Ishikawa (cell line): ENCODE measurements around the gene SLC25A26.

Experiments used
- CEBPB ChIP-seq: IDR thresholded peaks from 2 replicates; pipeline ENCODE4 v1.6.1; 2012
- CREB1 ChIP-seq: IDR thresholded peaks from 2 replicates; pipeline ENCODE4 v1.6.1; 2012; ENCODE audit warnings: low read depth
- EGR1 ChIP-seq: IDR thresholded peaks from 2 replicates; pipeline ENCODE4 v1.6.1; 2012
- EP300 ChIP-seq: IDR thresholded peaks from 2 replicates; pipeline ENCODE4 v1.6.1; 2012; ENCODE audit warnings: borderline replicate concordance
- FOXM1 ChIP-seq: IDR thresholded peaks from 2 replicates; pipeline ENCODE4 v1.6.1; 2012; ENCODE audit warnings: low read depth, borderline replicate concordance
- MAX ChIP-seq: IDR thresholded peaks from 2 replicates; pipeline ENCODE4 v1.6.1; 2012
- NFIC ChIP-seq: IDR thresholded peaks from 2 replicates; pipeline ENCODE4 v1.6.1; 2012
- RAD21 ChIP-seq: IDR thresholded peaks from 2 replicates; pipeline ENCODE4 v1.6.1; 2012; ENCODE audit warnings: low read depth
- REST ChIP-seq: IDR thresholded peaks from 2 replicates; pipeline ENCODE4 v1.6.1; 2012; ENCODE audit warnings: low read depth, mild to moderate bottlenecking
- TAF1 ChIP-seq: IDR thresholded peaks from 2 replicates; pipeline ENCODE4 v1.6.1; 2012; ENCODE audit warnings: low read depth, mild to moderate bottlenecking
- TCF12 ChIP-seq: IDR thresholded peaks from 2 replicates; pipeline ENCODE4 v1.6.1; 2012; ENCODE audit warnings: low read depth
- TEAD4 ChIP-seq: IDR thresholded peaks from 2 replicates; pipeline ENCODE4 v1.6.1; 2012
- YY1 ChIP-seq: IDR thresholded peaks from 2 replicates; pipeline ENCODE4 v1.6.1; 2012; ENCODE audit warnings: low read depth
- ZBTB7A ChIP-seq: IDR thresholded peaks from 2 replicates; pipeline ENCODE4 v1.6.1; 2012; ENCODE audit warnings: low read depth
- TF ChIP-seq, protein P1 (sequence below): IDR thresholded peaks from 2 replicates; pipeline ENCODE4 v1.6.1; 2012

The SLC25A26 gene

DNA sequence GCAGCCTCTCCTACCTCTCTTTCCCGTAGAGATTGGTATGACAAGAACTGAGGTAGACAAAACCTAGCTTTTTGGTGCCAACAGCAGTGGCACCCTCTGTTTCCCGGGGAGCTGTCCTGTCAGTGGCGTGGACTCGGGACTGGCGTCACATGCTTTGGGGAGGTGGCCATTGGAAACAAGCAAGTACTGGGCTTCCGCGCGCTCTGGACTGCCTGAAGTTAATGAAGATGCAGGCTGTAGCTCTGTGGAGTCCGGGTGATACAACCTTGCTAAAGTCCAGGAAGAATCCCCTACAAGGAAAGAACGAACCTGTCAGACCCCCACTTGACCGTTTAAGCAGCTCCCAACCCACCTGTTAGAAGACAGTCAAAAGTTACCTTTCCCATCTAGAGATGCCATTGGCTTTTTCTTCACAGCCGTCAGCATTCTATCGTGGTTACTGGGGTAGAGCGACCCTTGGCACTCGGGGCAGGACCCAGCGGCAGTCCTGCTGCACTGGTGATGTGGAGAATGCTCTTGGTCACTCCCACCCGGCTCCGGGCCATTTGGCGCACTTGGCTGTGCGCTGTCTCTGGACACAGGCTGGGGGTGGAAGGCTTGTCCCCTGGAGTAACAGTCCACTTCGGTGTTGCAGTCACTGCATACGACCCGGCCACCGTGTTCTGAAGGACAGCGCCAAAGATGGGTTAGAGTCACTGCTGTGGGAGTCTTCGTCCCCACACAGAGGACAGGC is 159.6 kb downstream of the SLC25A26 start:
- TF ChIP-seq NFIC (no peak), EP300 (no peak), EGR1 (no peak), TEAD4 (no peak), REST (no peak), ZBTB7A (no peak), CREB1 (no peak), TAF1 (no peak), YY1 (no peak), FOXM1 (no peak), CEBPB (no peak), TCF12 (no peak), MAX (no peak), RAD21 (no peak)
- TF ChIP-seq, protein P1, sequence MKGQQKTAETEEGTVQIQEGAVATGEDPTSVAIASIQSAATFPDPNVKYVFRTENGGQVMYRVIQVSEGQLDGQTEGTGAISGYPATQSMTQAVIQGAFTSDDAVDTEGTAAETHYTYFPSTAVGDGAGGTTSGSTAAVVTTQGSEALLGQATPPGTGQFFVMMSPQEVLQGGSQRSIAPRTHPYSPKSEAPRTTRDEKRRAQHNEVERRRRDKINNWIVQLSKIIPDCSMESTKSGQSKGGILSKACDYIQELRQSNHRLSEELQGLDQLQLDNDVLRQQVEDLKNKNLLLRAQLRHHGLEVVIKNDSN = no peak

- TF ChIP-seq ZBTB7A (no peak), MAX (no peak), NFIC (no peak), REST (no peak), TCF12 (no peak), EGR1 (no peak), YY1 (no peak), CREB1 (no peak), FOXM1 (no peak), RAD21 (no peak), EP300 (no peak), TEAD4 (no peak), CEBPB (no peak), TAF1 (no peak)
- TF ChIP-seq, protein P1 = no peak
Measured at GRCh38 chr3:66381626-66382025, 160.8 kb downstream of the SLC25A26 start.

GRCh38 chr3:66382142-66382541 is 161.3 kb downstream of the SLC25A26 start:
- TF ChIP-seq CREB1 (no peak), EGR1 (no peak), EP300 (no peak), CEBPB (no peak), REST (no peak), TEAD4 (no peak), YY1 (no peak), ZBTB7A (no peak), RAD21 (no peak), TAF1 (no peak), FOXM1 (no peak), MAX (no peak), TCF12 (no peak), NFIC (no peak)
- TF ChIP-seq, protein P1 = no peak

GRCh38 chr3:66383023-66383422 is 162.2 kb downstream of the SLC25A26 start:
- TF ChIP-seq NFIC (no peak), EGR1 (no peak), TCF12 (no peak), RAD21 (no peak), FOXM1 (no peak), CREB1 (no peak)
